CD4-positive, alpha-beta T cell (primary cell): Measurements from ENCODE around the gene KCNMA1. TPM values are rescaled to one million over a fixed set of nuclear protein-coding genes. Genes with fewer than 3 reads are reported as not detected.

Source experiments
- ATAC-seq: fragments of 200-7000 bp; cut with Tn5 transposase; one replicate; pipeline ENCODE4 v1.10.0; 2022; ENCODE audit warnings: mild to moderate bottlenecking; ENCODE audit not compliant: poor library complexity
- CTCF ChIA-PET: fragments of 350-600 bp; sonication (Branson Sonifier 250); formaldehyde crosslinking; loops from one replicate; lab custom pipeline; 2021; ENCODE audit warnings: antibody characterized with exemption, inconsistent platforms; lab: Charles Lee
- POLR2A ChIA-PET: fragments of 350-600 bp; sonication (Branson Sonifier 250); formaldehyde crosslinking; loops from one replicate; lab custom pipeline; 2021; ENCODE audit warnings: antibody characterized with exemption, inconsistent platforms; lab: Charles Lee
- DNase-seq, 14 experiments: peaks; one replicate each; pipeline ENCODE4 v3.0.0-alpha.2; 2013 to 2020; ENCODE audit warnings: mixed read lengths in 2 of 14
- H3K27ac ChIP-seq, 2 donors: one replicate each; pipeline versions ENCODE4 v1.5.1 to v1.7.0; 2013; ENCODE audit warnings: low read length in 2 of 2, low read depth in 1 of 2, mild to moderate bottlenecking in 1 of 2
- H3K27me3 ChIP-seq, 2 experiments: 1 replicate in 1 of 2; 2 replicates in 1 of 2; pipeline versions ENCODE4 v1.6.1 to v1.7.0; 2013; ENCODE audit warnings: low read length in 2 of 2, control low read depth in 1 of 2, mild to moderate bottlenecking in 1 of 2, moderate library complexity in 1 of 2; ENCODE audit not compliant: insufficient read depth in 2 of 2, control insufficient read depth in 1 of 2
- H3K36me3 ChIP-seq: one replicate; pipeline ENCODE4 v1.6.1; 2013; ENCODE audit warnings: low read length, control low read depth; ENCODE audit not compliant: insufficient read depth
- H3K4me1 ChIP-seq: one replicate; pipeline ENCODE4 v1.6.1; 2013; ENCODE audit warnings: low read length, control low read depth; ENCODE audit not compliant: insufficient read depth
- H3K4me3 ChIP-seq: one replicate; pipeline ENCODE4 v1.5.1; 2013; ENCODE audit warnings: mild to moderate bottlenecking, low read length, moderate library complexity
- H3K9me3 ChIP-seq, 2 experiments: 1 replicate in 1 of 2; 2 replicates in 1 of 2; pipeline versions ENCODE4 v1.6.1 to v1.7.0; 2013; ENCODE audit warnings: low read length in 2 of 2, mild to moderate bottlenecking in 2 of 2, control low read depth in 1 of 2, moderate library complexity in 1 of 2; ENCODE audit not compliant: control insufficient read depth in 1 of 2, insufficient read depth in 1 of 2
- H3K27ac Mint-ChIP-seq: one replicate; pipeline ENCODE4 v1.8.0; 2020; ENCODE audit warnings: mixed read lengths
- H3K27me3 Mint-ChIP-seq: one replicate; pipeline ENCODE4 v1.8.0; 2021; ENCODE audit warnings: mixed read lengths
- H3K36me3 Mint-ChIP-seq: one replicate; pipeline ENCODE4 v1.8.0; 2021; ENCODE audit warnings: low read depth, mixed read lengths
- H3K4me1 Mint-ChIP-seq: one replicate; pipeline ENCODE4 v1.8.0; 2021; ENCODE audit warnings: low read depth, mixed read lengths
- H3K4me3 Mint-ChIP-seq: one replicate; pipeline ENCODE4 v1.8.0; 2020; ENCODE audit warnings: mild to moderate bottlenecking, mixed read lengths
- H3K9me3 Mint-ChIP-seq: one replicate; pipeline ENCODE4 v1.8.0; 2020; ENCODE audit warnings: mixed read lengths
- intact Hi-C, 2 experiments: fragments of 100-400 bp; cut with DNase I in 1 of 2; cut with micrococcal nuclease in 1 of 2; formaldehyde crosslinking; loops; one replicate each; pipeline versions ENCODE4 v1.15.1 to v1.9.0; 2023 to 2025; cut with DNase I, micrococcal nuclease
- total RNA-seq, 174 experiments: library from RNA in 2 of 174; stranded (reverse) in 2 of 174; gene quantifications; one replicate each; pipeline ENCODE4 v1.2.3 and lab custom pipeline; 2021 to 2026
- TF ChIP-seq, protein P1 (sequence below): fragments of 200-600 bp; IDR thresholded peaks from one replicate; pipeline ENCODE4 v1.8.0; 2022; ENCODE audit warnings: antibody characterized with exemption, mild to moderate bottlenecking

The KCNMA1 gene
- total RNA-seq, 2 experiments from 2014 or later: not detected

DNA sequence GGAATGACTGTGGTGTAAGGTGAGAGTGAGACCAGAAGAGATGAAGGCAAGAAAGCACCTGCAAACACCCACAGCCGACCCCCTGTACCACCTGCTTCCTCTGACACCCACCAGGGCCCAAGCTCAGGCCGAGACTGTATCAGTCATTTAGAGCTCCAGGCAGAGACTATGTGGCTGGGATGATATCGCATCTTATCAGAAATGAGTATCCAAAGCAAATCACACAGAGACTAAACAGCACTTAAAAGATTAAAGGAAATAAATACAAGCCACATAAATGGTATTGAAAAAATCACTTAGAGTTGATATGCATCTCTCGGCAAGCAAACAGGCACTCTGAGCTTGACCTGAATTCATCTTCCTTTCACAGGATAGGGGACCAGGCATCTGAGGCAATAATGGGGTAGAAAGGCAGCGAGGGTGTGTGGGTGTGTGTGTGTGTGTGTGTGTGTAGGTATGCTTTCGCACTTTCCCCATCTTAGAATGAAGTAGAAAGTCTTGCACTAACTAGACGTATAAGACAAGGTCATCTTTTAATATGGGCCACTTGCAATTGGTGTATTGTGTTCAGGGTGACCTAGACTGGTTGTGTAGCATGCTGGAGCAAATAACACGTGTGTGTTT lies 665.9 kb downstream of the KCNMA1 start:
- no peak overlapping the region for H3K27ac Mint-ChIP-seq
- Histone ChIP-seq H3K27ac (no peak overlapping the region), H3K36me3 (no peaks in the 10 kb centered on the region), H3K9me3 (no peaks in the 10 kb centered on the region), H3K27me3 (no peaks in the 10 kb centered on the region), H3K4me1 (no peaks in the 10 kb centered on the region), H3K4me3 (no peak overlapping the region)
- no peaks in the 10 kb centered on the region for H3K36me3 Mint-ChIP-seq
- peaks cover 10% of the 10 kb centered on the region for H3K27me3 Mint-ChIP-seq
- ChIA-PET POLR2A (no interaction called here), CTCF (no interaction called here)
- no peaks in the 10 kb centered on the region for H3K9me3 Mint-ChIP-seq
- TF ChIP-seq, protein P1, sequence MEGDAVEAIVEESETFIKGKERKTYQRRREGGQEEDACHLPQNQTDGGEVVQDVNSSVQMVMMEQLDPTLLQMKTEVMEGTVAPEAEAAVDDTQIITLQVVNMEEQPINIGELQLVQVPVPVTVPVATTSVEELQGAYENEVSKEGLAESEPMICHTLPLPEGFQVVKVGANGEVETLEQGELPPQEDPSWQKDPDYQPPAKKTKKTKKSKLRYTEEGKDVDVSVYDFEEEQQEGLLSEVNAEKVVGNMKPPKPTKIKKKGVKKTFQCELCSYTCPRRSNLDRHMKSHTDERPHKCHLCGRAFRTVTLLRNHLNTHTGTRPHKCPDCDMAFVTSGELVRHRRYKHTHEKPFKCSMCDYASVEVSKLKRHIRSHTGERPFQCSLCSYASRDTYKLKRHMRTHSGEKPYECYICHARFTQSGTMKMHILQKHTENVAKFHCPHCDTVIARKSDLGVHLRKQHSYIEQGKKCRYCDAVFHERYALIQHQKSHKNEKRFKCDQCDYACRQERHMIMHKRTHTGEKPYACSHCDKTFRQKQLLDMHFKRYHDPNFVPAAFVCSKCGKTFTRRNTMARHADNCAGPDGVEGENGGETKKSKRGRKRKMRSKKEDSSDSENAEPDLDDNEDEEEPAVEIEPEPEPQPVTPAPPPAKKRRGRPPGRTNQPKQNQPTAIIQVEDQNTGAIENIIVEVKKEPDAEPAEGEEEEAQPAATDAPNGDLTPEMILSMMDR: no peak
- ATAC-seq: no peak
- no peaks in the 10 kb centered on the region for H3K4me1 Mint-ChIP-seq
- H3K4me3 Mint-ChIP-seq: no peak overlapping the region
- DNase-seq: no peak
- intact Hi-C loops: no loop called here

DNA sequence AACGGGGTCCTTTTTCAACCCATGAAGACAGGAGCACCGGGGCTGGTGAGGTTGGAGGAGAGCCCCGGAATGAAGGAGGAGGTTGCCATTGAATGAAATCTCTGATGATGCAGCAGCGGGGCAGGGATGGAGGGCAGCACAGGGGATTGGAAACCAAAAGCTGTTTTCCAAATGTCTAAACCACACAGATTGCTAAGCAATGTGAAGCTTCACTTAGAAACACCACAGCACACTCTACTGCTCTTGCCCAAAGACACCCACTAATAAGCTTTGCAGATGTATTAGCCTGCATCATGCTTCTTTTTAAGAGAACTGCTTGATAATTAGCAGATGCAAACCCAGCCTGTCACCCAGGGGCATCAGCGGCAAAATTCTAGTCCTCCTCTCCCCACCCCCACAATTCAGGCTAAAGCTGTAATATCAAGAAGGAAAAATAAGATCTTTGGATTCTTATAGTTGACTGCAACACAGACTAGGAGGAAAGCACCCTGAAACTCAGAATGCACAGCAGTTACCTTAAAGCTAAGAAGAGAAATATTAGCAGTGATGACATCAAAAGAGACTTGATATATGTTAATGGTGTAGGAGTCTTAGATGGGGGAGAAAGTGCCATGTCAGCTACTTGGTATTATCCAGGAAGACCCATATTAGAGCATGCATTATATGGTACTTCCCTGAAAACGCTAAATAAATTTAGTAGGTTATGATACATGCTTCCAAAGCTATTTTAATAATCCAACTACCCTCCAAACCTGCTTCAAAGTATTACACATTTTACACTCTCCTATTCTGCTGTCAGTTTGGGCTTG lies 666.7 kb downstream of the KCNMA1 start:
- Histone ChIP-seq H3K4me3 (no peak overlapping the region), H3K9me3 (no peaks in the 10 kb centered on the region), H3K4me1 (no peaks in the 10 kb centered on the region), H3K36me3 (no peaks in the 10 kb centered on the region), H3K27ac (no peak overlapping the region), H3K27me3 (no peaks in the 10 kb centered on the region)
- ATAC-seq (no peak), DNase-seq (no peak)
- H3K4me1 Mint-ChIP-seq: no peaks in the 10 kb centered on the region
- no peaks in the 10 kb centered on the region for H3K9me3 Mint-ChIP-seq
- ChIA-PET POLR2A (no interaction called here), CTCF (no interaction called here)
- no peaks in the 10 kb centered on the region for H3K36me3 Mint-ChIP-seq
- peaks cover 10% of the 10 kb centered on the region for H3K27me3 Mint-ChIP-seq
- no peak overlapping the region for H3K4me3 Mint-ChIP-seq
- intact Hi-C loops: no loop called here
- H3K27ac Mint-ChIP-seq: no peak overlapping the region
- TF ChIP-seq, protein P1: no peak

DNA sequence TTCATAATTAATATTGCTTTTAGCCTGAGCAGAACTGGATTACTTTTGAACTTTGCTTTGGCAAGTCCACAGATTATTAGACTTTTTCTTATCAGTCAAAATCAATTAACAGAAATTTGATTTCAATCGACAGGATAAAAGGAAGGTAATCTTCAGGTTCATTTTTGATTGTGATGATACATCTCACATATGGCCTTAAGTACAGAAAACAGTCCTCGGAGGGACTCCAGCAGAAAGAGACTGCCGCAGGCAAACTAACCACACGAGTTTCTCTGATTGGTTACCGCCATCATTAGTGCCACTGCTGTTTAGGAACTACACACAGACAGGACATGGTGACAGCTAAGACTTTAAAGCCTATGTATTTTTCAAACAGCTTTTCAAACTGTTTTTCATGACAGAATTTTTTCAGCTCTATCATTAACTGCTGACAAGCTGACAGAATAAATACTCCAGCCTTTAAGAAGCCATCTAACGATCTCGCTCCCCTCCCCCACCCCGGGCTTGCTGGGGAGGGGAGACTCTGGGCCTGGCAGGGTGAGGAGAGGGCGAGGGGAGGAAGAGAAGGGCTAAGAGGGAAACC lies 668.2 kb downstream of the KCNMA1 start:
- Mint-ChIP-seq H3K9me3 (no peaks in the 10 kb centered on the region), H3K27me3 (peaks cover 10% of the 10 kb centered on the region), H3K36me3 (no peaks in the 10 kb centered on the region), H3K4me3 (no peak overlapping the region), H3K27ac (no peak overlapping the region), H3K4me1 (no peaks in the 10 kb centered on the region)
- no peaks in the 10 kb centered on the region for H3K36me3 ChIP-seq
- H3K27me3 ChIP-seq: no peaks in the 10 kb centered on the region
- no peaks in the 10 kb centered on the region for H3K9me3 ChIP-seq
- DNase-seq (no peak), ATAC-seq (no peak)
- no peak overlapping the region for H3K27ac ChIP-seq
- POLR2A ChIA-PET: no interaction called here
- H3K4me3 ChIP-seq: no peak overlapping the region
- TF ChIP-seq, protein P1: no peak
- CTCF ChIA-PET: no interaction called here
- intact Hi-C loops: no loop called here
- H3K4me1 ChIP-seq: no peaks in the 10 kb centered on the region
